ENCODE measurements around the gene ZNF277.

Gene ZNF277

GRCh38 chr7:112296432-112296831, 89.9 kb downstream of the ZNF277 start:
- no peaks in the 10 kb centered on the region for H3K36me3 ChIP-seq (ENCODE audit: control insufficient read depth, low read length)
- TF ChIP-seq EZH2phosphoT487 (IDR thresholded peaks at IDR 0.05; ENCODE audit: borderline replicate concordance, low read length) (no peak), CTCF (IDR thresholded peaks at IDR 0.05; ENCODE audit: low read depth, low read length, poor library complexity, severe bottlenecking) (no peak)
- H3K9me3 ChIP-seq (ENCODE audit: control insufficient read depth, insufficient read depth, low read length): no peaks in the 10 kb centered on the region
- H3K4me1 ChIP-seq (ENCODE audit: control insufficient read depth, low read length): no peaks in the 10 kb centered on the region
- H3F3A ChIP-seq (ENCODE audit: control insufficient read depth, insufficient read depth): no peaks in the 10 kb centered on the region
- no peaks in the 10 kb centered on the region for H3K79me2 ChIP-seq (ENCODE audit: control insufficient read depth, low read length)
- no peak overlapping the region for H3K27ac ChIP-seq (ENCODE audit: low read depth, low read length)
- no peaks in the 10 kb centered on the region for H3K27me3 ChIP-seq (ENCODE audit: control insufficient read depth, low read length)
- H3K4me3 ChIP-seq (ENCODE audit: low read length): no peak overlapping the region
- H3K4me2 ChIP-seq (ENCODE audit: low read length): no peak overlapping the region
- H3K9me2 ChIP-seq (replicated peaks; ENCODE audit: control insufficient read depth, low read length): no peaks in the 10 kb centered on the region
- no peaks in the 10 kb centered on the region for H4K20me1 ChIP-seq (ENCODE audit: control insufficient read depth, insufficient read depth, low read depth, low read length)

- Histone ChIP-seq H3K4me2 (ENCODE audit: low read length) (no peak overlapping the region), H3K36me3 (ENCODE audit: control insufficient read depth, low read length) (no peaks in the 10 kb centered on the region), H3F3A (ENCODE audit: control insufficient read depth, insufficient read depth) (peaks cover 3% of the 10 kb centered on the region; the same call in 1 of the 2 replicates), H3K4me3 (ENCODE audit: low read length) (no peak overlapping the region), H3K27ac (ENCODE audit: low read depth, low read length) (no peak overlapping the region), H3K4me1 (ENCODE audit: control insufficient read depth, low read length) (peaks cover 5% of the 10 kb centered on the region), H3K9me2 (replicated peaks; ENCODE audit: control insufficient read depth, low read length) (no peaks in the 10 kb centered on the region), H3K27me3 (ENCODE audit: control insufficient read depth, low read length) (no peaks in the 10 kb centered on the region), H3K9me3 (ENCODE audit: control insufficient read depth, insufficient read depth, low read length) (no peaks in the 10 kb centered on the region), H4K20me1 (ENCODE audit: control insufficient read depth, insufficient read depth, low read depth, low read length) (no peaks in the 10 kb centered on the region), H3K79me2 (ENCODE audit: control insufficient read depth, low read length) (no peaks in the 10 kb centered on the region)
- no peak for TF ChIP-seq CTCF (IDR thresholded peaks at IDR 0.05; ENCODE audit: low read depth, low read length, poor library complexity, severe bottlenecking)
- no peak for TF ChIP-seq EZH2phosphoT487 (IDR thresholded peaks at IDR 0.05; ENCODE audit: borderline replicate concordance, low read length)
Observed at GRCh38 chr7:112297681-112298080, 91.2 kb downstream of the ZNF277 start.

- H3K9me2 ChIP-seq (replicated peaks; ENCODE audit: control insufficient read depth, low read length): no peaks in the 10 kb centered on the region
- H3K36me3 ChIP-seq (ENCODE audit: control insufficient read depth, low read length): no peaks in the 10 kb centered on the region
- no peaks in the 10 kb centered on the region for H3K79me2 ChIP-seq (ENCODE audit: control insufficient read depth, low read length)
- H3K4me3 ChIP-seq (ENCODE audit: low read length): no peak overlapping the region
- H3K4me1 ChIP-seq (ENCODE audit: control insufficient read depth, low read length): peaks cover 7% of the 10 kb centered on the region
- TF ChIP-seq CTCF (IDR thresholded peaks at IDR 0.05; ENCODE audit: low read depth, low read length, poor library complexity, severe bottlenecking): no peak
- no peak for TF ChIP-seq EZH2phosphoT487 (IDR thresholded peaks at IDR 0.05; ENCODE audit: borderline replicate concordance, low read length)
- H3K4me2 ChIP-seq (ENCODE audit: low read length): no peak overlapping the region
- H3F3A ChIP-seq (ENCODE audit: control insufficient read depth, insufficient read depth): peaks cover 3% of the 10 kb centered on the region; the same call in 1 of the 2 replicates
- H3K9me3 ChIP-seq (ENCODE audit: control insufficient read depth, insufficient read depth, low read length): no peaks in the 10 kb centered on the region
- no peaks in the 10 kb centered on the region for H4K20me1 ChIP-seq (ENCODE audit: control insufficient read depth, insufficient read depth, low read depth, low read length)
- H3K27me3 ChIP-seq (ENCODE audit: control insufficient read depth, low read length): no peaks in the 10 kb centered on the region
- H3K27ac ChIP-seq (ENCODE audit: low read depth, low read length): no peak overlapping the region
Observed at GRCh38 chr7:112298543-112299100, 92.1 kb downstream of the ZNF277 start.

All from DOHH2 (cell line).